HG03457 (cell line): ENCODE measurements around the gene CRLF1.
A peak's percentile ranks its signal among the peaks of the same experiment; 100 is the strongest.

Experiments
- ATAC-seq: cut with Tn5 transposase; IDR thresholded peaks from one replicate; pipeline ENCODE4 v1.9.1; 2021; ENCODE audit warnings: moderate number of reproducible peaks; ENCODE audit not compliant: unreplicated experiment

CRLF1 gene

GRCh38 chr19:18636969-18637629, 30.5 kb upstream of the CRLF1 start, which contains the start of gene KLHL26:
Gene KLHL26 (plus strand): TSS chr19:18637028. CDS start chr19:18637055, 27 bp downstream.
- no peak for ATAC-seq

- peak; percentile 79 for ATAC-seq
These were observed 29.8 kb upstream of the CRLF1 start for GRCh38 chr19:18636183-18636968.

- ATAC-seq, result no peak
These were observed 29.2 kb upstream of the CRLF1 start for GRCh38 chr19:18635831-18636182.

GRCh38 chr19:18634612-18635297, 28.2 kb upstream of the CRLF1 start:
- no peak for ATAC-seq

GRCh38 chr19:18633321-18633720, 26.7 kb upstream of the CRLF1 start:
- no peak for ATAC-seq

GRCh38 chr19:18629166-18630088, 22.8 kb upstream of the CRLF1 start:
- no peak for ATAC-seq

DNA sequence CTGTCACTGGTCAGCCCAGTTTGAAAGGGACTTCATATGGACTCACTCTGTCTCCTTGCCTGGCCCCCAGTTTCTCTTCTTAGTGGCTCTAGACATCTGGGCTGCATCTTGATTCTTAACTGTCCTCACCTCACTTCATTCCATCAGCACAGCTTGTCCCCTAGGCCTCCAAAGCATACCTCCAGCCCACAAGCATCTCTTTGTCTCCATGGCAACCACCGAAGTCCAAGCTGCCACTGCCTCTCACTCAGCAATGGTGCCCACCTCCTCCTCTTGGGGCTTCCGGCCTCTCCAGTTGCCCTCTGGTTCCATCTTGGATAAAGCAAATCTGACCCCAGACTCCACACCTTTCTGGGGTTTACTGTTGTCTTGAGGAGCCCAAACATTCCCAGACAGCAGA, 20.3 kb upstream of the CRLF1 start:
- ATAC-seq, result no peak

- no peak for ATAC-seq
These were observed 14.3 kb upstream of the CRLF1 start for GRCh38 chr19:18620902-18621301.

- ATAC-seq, result no peak
These were observed 13.7 kb upstream of the CRLF1 start for GRCh38 chr19:18620311-18620710.

GRCh38 chr19:18618236-18618635, 11.6 kb upstream of the CRLF1 start:
- no peak for ATAC-seq

GRCh38 chr19:18617562-18617961, 11.0 kb upstream of the CRLF1 start:
- ATAC-seq, result no peak

DNA sequence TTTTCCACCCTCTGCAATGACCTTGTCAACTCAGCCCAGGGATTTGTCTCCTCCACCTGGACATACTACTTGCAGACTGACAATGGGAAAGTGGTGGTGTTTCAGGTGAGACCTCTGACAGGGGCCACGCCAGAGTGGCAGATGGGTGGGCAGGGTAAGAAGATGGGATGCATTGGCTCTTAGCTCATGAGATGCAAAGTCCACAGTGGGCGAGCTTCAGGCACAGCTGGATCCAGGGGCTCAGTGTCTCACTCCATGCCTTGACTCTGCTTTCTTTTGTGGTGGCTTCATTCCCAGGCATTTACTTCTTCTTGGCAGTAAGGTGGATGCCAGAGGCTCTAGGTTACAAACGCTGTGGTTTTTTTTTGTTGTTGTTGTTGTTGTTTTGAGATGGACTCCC, 9.4 kb upstream of the CRLF1 start:
- no peak for ATAC-seq

- no peak for ATAC-seq
These were observed 7.1 kb upstream of the CRLF1 start for GRCh38 chr19:18613589-18614234.

- ATAC-seq, result no peak
These were observed 6.4 kb upstream of the CRLF1 start, which contains the start of gene TMEM59L for GRCh38 chr19:18612772-18613588. Gene TMEM59L (plus strand): TSS chr19:18612870. CDS start chr19:18612959, 89 bp downstream.

GRCh38 chr19:18612051-18612771, 5.6 kb upstream of the CRLF1 start:
- ATAC-seq, result no peak

GRCh38 chr19:18611327-18612050, 4.9 kb upstream of the CRLF1 start:
- no peak for ATAC-seq

- ATAC-seq, result no peak
These were observed 4.1 kb upstream of the CRLF1 start for GRCh38 chr19:18610556-18611326.
